ENCODE data around the gene DEPP1.
"Not testable (repeated sequence)": the region's sequence is repeated elsewhere in the genome, so short reads cannot be mapped to it uniquely, and the experiment has no call there.

Gene DEPP1

DNA sequence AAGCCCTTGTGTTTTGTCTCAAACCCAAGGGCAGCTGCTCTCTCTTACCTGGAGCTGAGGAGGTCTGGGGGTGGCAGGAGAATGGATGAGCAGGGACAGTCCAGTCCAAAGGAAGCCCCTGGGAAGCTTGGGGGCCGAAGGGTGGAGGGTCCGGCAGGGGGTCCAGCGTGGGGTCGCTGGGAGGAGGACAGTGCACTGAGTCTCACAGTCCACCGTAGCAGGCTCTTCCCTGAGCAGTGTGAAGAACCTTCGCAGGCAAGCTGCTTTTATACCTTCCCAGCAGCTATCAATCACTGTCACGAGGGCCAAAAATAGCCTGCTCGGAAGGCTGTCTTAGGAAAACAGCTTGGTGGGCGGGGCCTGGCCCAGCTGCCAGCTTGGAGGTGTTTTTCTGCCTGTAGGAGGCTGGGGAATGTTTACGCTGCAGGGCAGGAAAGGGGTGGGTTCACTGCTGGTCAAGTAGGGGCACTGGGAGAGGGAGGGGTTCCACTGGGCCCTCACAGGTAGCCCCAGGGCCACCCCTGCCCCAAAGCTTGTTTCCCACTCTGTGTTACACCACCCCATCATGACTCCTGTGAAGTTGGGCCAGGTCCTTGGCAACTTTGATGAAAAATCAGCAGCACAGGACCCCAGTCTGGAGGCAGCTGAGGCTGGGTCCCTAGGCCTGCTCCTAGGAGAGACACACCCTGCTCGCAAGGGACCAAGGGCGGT, at the start of gene DEPP1:
TSS of gene DEPP1 (minus strand) at position 240 of the 711 bp plus-strand sequence. CDS start 779 bp downstream, outside the sequence.
- DNase-seq (ENCODE audit: low read depth in 2 of 2, low spot score in 1 of 2) = no peak

- no peak for DNase-seq (ENCODE audit: low read depth in 2 of 2, low spot score in 1 of 2)
These were observed 44.8 kb upstream of the DEPP1 start for GRCh38 chr10:45023426-45023825.

- DNase-seq (ENCODE audit: low read depth in 2 of 2, low spot score in 1 of 2) = no peak
These were observed 37.0 kb upstream of the DEPP1 start for GRCh38 chr10:45015590-45015989.

- not testable (repeated sequence) for DNase-seq (ENCODE audit: low read depth in 2 of 2, low spot score in 1 of 2)
These were observed 35.9 kb upstream of the DEPP1 start for GRCh38 chr10:45014557-45014956.

DNA sequence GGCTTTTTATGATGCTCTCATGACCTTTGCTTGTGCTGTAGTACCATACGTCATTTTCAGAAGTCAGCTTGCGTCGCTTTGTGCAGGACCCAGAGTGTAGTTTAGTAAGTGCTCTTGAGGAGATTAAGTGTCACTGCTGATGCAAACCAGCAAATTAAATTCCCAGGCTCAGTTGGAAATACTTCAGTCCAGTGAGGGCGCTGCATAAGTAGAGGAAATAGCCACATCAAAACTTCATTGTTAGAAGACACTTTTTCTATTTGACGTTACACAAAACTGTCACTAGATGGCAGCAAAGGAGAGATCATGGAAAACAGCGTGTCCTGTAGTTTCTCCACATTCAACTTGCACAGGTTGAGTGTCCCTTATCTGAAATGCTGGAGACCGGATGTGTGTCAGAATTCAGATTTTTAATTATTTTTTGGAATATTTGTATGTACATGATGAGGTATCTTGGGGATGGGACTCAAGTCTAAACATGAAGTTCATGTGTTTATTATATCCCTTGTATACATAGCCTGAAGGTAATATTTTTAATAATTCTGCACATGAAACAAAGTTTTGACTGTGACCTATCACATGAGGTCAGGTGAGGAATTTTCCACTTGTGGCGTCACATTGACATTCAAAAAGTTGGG, 30.0 kb upstream of the DEPP1 start:
- DNase-seq (ENCODE audit: low read depth in 2 of 2, low spot score in 1 of 2) = no peak

GRCh38 chr10:45006276-45007030, 27.8 kb upstream of the DEPP1 start:
- DNase-seq (ENCODE audit: low read depth in 2 of 2, low spot score in 1 of 2) = no peak

GRCh38 chr10:45005284-45005683, 26.7 kb upstream of the DEPP1 start:
- no peak for DNase-seq (ENCODE audit: low read depth in 2 of 2, low spot score in 1 of 2)

GRCh38 chr10:45004661-45005060, 26.1 kb upstream of the DEPP1 start:
- DNase-seq (ENCODE audit: low read depth in 2 of 2, low spot score in 1 of 2) = no peak

DNA sequence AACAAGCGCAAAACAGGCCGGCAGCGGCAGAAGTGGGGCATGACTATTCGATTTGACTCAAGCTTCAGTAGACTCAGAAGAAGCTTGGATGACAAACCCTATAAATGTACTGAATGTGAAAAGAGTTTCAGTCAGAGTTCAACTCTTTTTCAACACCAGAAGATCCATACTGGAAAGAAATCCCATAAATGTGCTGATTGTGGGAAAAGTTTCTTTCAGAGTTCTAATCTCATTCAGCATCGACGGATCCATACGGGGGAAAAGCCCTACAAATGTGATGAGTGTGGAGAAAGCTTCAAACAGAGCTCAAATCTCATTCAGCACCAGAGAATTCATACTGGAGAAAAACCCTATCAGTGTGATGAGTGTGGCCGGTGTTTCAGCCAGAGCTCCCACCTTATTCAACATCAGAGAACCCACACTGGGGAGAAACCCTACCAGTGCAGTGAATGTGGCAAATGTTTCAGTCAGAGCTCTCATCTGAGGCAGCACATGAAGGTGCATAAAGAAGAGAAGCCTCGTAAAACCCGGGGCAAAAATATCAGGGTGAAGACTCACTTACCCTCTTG, 24.9 kb upstream of the DEPP1 start:
- no peak for DNase-seq (ENCODE audit: low read depth in 2 of 2, low spot score in 1 of 2)

- no peak for DNase-seq (ENCODE audit: low read depth in 2 of 2, low spot score in 1 of 2)
These were observed 23.0 kb upstream of the DEPP1 start for GRCh38 chr10:45001381-45002148.

DNA sequence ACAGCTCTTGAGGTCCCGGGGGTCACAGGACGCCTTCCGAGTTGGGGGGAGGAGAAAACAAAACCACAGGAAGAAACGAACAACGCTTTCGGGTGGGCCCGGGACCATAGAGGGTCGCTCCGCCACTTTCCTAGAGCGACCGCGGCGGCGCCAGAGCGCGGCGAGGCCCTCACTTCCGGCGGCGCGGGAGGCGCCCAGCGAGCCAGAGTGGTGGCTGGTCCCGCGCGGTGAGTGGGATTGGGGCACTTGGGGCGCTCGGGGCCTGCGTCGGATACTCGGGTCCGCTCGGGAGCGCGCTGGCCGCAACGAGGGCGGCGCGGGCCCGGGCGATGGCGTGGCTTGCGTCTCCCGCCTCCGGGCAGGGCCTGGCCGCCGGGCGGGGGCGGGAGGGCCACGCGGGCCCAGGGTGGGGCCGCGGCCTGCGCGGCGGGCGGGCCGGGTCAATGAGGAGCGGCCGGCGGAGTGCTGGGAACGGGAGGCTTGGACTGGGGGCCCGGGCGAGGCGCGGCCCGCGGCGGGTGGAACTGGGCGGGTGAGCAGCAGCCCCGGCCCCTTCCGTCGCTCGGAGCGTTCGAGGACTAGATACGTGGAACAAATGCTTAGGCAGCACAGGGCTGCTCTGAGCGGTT, 22.3 kb upstream of the DEPP1 start, which contains the start of gene ZNF22:
TSS of gene ZNF22 (plus strand) at position 172 of the 629 bp plus-strand sequence. CDS start 2,446 bp downstream, outside the sequence.
- peak; percentile 49 to 60 for DNase-seq (ENCODE audit: low read depth in 2 of 2, low spot score in 1 of 2)

DNA sequence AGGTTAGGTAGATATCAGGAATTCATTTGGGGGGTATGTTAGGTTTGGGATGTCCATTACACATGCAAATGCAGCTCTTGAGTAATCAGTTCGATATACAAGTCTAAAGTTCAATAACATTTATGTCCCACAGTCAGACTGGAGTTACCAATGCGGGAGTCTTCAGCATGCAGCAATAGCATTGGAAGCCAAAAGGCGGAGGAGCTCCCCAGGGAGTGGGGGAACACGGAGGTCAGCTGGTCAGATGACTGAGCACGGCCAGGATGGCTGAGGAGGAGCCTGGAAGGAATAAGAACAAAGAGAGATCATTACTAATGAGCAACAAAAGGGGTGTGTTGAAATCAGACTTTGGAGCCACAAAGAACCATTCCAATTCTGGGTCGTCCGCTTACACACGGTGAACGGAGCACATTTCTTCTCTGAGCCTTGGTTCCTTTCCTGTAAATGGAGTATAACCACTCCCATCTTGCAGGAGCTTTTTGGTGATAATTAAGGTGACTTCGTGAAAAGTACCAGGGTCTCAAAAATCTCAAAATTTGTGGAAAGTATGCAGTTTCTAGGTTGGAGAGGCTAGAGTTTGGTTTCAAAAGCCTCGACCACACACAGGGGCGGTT, 21.6 kb upstream of the DEPP1 start:
- DNase-seq (ENCODE audit: low read depth in 2 of 2, low spot score in 1 of 2) = no peak

GRCh38 chr10:44998146-44998631, 19.6 kb upstream of the DEPP1 start:
- DNase-seq (ENCODE audit: low read depth in 2 of 2, low spot score in 1 of 2) = no peak

DNA sequence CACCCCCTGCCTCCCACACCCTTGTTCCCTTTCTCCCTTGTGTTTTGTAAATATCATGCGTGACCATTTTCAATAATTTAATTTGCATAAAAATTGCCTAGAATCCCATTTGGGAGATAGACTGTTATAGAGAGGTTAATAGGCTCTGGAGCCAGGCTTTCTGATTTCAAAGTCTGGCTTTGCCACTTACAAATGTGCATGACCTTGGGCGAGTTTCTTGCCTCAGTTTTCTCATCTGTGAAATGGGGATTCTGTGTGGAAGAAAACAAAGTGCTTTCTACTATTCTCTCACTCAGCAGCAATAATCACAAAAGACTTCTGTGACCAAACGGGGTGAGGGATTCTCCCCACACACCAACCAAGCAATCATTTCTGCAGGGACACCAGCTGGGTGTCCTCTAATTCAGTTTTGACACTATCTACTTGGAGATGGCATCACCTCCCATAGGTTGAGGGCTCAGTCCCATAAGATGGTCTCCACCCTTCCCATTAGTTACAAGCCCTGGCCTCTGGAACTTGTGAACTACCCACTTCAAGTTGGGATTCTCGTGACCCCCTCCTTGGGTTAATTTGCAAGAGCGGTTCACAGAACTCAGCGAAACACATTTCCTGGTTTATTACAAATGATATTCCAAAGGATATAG, 18.6 kb upstream of the DEPP1 start:
- DNase-seq (ENCODE audit: low read depth in 2 of 2, low spot score in 1 of 2) = no peak

- no peak for DNase-seq (ENCODE audit: low read depth in 2 of 2, low spot score in 1 of 2)
These were observed 17.5 kb upstream of the DEPP1 start for GRCh38 chr10:44995914-44996669.

DNA sequence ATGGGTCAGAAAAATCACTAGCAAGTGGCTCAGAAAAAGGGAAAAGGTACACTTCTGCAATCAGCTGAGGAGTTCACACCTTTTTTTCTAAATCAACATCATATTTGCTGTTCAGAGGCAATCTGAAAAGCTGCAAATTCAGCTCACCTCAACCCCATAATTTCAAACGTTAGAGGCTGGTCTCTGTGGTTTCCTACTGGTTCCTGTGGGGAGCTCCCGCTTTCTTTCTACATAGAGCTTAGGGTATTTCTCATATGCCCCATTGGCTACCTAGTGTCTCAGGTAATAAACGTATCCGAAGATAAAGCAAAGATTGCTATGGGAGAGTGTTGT, 16.9 kb upstream of the DEPP1 start:
- no peak for DNase-seq (ENCODE audit: low read depth in 2 of 2, low spot score in 1 of 2)

DNA sequence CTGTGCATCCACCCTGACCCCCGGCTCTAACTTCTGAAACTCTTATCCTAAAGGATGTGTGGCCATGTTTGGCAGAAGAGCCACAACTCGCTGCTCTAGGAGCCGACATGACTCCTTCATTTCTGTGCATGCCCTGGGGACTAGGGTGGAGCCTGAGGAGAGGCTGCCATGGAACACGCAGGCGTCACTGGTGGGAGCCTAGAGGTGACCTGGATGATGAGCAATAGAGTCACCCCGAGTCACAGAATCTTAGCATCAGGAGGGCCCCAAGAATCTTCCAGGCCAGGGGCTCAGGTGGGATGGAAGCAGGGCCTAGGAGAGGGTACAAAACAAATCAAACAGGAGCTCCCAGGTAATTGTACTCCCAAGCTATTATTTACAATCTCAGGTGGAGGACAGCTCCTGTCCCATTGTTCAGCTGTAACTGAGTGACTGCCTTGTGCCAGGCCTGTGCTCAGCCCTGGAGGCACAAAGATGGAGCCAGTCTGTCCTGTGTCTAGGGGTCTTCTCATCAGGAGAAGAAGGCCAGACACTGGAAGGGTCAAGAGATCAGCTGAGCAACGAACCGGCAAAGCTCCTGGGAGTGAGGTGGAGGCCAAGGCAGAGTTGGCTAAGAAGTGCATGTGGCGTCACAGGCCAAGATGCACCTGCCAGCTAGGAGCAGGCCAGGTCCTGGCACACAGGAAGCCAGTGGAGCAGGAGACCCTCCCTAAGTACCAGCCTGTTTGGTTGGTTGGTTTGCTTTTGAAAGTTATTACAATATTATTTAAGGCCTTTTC, 16.3 kb upstream of the DEPP1 start:
- DNase-seq (ENCODE audit: low read depth in 2 of 2, low spot score in 1 of 2) = no peak
